Measurements from ENCODE around the gene DAZAP1. TPM values are rescaled to one million over a fixed set of nuclear protein-coding genes. Genes with fewer than 3 reads are reported as not detected.
"Not testable (repeated sequence)": the region's sequence is repeated elsewhere in the genome, so short reads cannot be mapped to it uniquely, and the experiment has no call there.

DAZAP1 gene
- total RNA-seq, 1 donor from 2014 or later, result 81.2 TPM

GRCh38 chr19:1408300-1409203, 1.2 kb downstream of the DAZAP1 start:
- DNase-seq (ENCODE audit: low spot score), result no peak
- intact Hi-C loops (cut with DNase I), result loop anchor here (5.0 kb wide), 1 partner anchor 34 kb away; no protein-coding TSS in a partner anchor

GRCh38 chr19:1409204-1410005, 2.0 kb downstream of the DAZAP1 start:
- DNase-seq (ENCODE audit: low spot score), result no peak
- intact Hi-C loops (cut with DNase I), result loop anchor here (5.0 kb wide), 1 partner anchor 33 kb away; no protein-coding TSS in a partner anchor

GRCh38 chr19:1410136-1410786, 2.9 kb downstream of the DAZAP1 start:
- no peak for DNase-seq (ENCODE audit: low spot score)
- intact Hi-C loops (cut with DNase I), result no loop called here

GRCh38 chr19:1410789-1411188, 3.4 kb downstream of the DAZAP1 start:
- intact Hi-C loops (cut with DNase I), result no loop called here
- no peak for DNase-seq (ENCODE audit: low spot score)

- intact Hi-C loops (cut with DNase I), result no loop called here
- DNase-seq (ENCODE audit: low spot score), result peak; percentile 85
These were observed 4.1 kb downstream of the DAZAP1 start for GRCh38 chr19:1411255-1412191.

GRCh38 chr19:1412323-1412923, 5.0 kb downstream of the DAZAP1 start:
- intact Hi-C loops (cut with DNase I), result no loop called here
- no peak for DNase-seq (ENCODE audit: low spot score)

GRCh38 chr19:1412995-1413800, 5.8 kb downstream of the DAZAP1 start:
- no peak for DNase-seq (ENCODE audit: low spot score)
- intact Hi-C loops (cut with DNase I), result no loop called here

GRCh38 chr19:1416014-1416841, 8.8 kb downstream of the DAZAP1 start:
- DNase-seq (ENCODE audit: low spot score), result no peak
- intact Hi-C loops (cut with DNase I), result no loop called here

GRCh38 chr19:1417145-1417544, 9.8 kb downstream of the DAZAP1 start:
- intact Hi-C loops (cut with DNase I), result no loop called here
- no peak for DNase-seq (ENCODE audit: low spot score)

GRCh38 chr19:1417681-1418495, 10.5 kb downstream of the DAZAP1 start:
- no peak for DNase-seq (ENCODE audit: low spot score)
- intact Hi-C loops (cut with DNase I), result no loop called here

GRCh38 chr19:1418496-1418775, 11.1 kb downstream of the DAZAP1 start:
- intact Hi-C loops (cut with DNase I), result no loop called here
- no peak for DNase-seq (ENCODE audit: low spot score)

GRCh38 chr19:1418951-1419738, 11.8 kb downstream of the DAZAP1 start:
- no peak for DNase-seq (ENCODE audit: low spot score)
- intact Hi-C loops (cut with DNase I), result no loop called here

- DNase-seq (ENCODE audit: low spot score); intact Hi-C loops (cut with DNase I): not testable (repeated sequence)
These were observed 12.7 kb downstream of the DAZAP1 start for GRCh38 chr19:1420085-1420484.

GRCh38 chr19:1420590-1420989, 13.2 kb downstream of the DAZAP1 start:
- intact Hi-C loops (cut with DNase I), result no loop called here

GRCh38 chr19:1421218-1421957, 14.0 kb downstream of the DAZAP1 start:
- DNase-seq (ENCODE audit: low spot score), result no peak

More at GRCh38 chr19:1420590-1420989, 13.2 kb downstream of the DAZAP1 start:
- DNase-seq (ENCODE audit: low spot score), result no peak

More at GRCh38 chr19:1421218-1421957, 14.0 kb downstream of the DAZAP1 start:
- intact Hi-C loops (cut with DNase I), result no loop called here

Data from cardiac septum (tissue), 1 donor.